ENCODE results near the gene NEAT1.

DNA sequence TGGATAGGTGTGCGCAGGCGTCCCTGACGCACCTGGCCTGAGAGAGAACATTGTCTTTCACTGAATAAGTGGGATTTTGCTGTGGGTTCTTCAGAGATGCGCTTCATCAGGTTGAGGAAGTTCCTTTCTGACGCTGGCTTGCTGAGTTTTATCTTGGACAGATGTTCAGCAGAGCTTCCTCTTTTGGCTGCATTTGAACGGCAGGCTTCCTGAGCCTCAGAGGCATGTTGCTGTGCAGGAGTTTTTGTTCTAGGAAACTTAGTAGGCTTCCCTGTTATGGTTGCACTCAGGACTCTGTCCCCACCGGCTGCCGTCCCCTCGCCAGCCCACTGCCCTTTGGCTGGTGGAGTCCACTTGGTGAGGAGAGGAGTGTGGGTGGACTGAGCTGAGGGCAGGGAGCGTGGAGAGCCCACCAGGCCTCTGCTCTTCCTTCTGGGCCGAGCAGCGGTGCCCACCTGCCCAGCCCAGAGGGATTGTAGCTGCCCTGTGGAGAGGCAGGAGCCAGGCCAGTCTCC, 18.9 kb upstream of the NEAT1 start:
- TF ChIP-seq, protein P1, sequence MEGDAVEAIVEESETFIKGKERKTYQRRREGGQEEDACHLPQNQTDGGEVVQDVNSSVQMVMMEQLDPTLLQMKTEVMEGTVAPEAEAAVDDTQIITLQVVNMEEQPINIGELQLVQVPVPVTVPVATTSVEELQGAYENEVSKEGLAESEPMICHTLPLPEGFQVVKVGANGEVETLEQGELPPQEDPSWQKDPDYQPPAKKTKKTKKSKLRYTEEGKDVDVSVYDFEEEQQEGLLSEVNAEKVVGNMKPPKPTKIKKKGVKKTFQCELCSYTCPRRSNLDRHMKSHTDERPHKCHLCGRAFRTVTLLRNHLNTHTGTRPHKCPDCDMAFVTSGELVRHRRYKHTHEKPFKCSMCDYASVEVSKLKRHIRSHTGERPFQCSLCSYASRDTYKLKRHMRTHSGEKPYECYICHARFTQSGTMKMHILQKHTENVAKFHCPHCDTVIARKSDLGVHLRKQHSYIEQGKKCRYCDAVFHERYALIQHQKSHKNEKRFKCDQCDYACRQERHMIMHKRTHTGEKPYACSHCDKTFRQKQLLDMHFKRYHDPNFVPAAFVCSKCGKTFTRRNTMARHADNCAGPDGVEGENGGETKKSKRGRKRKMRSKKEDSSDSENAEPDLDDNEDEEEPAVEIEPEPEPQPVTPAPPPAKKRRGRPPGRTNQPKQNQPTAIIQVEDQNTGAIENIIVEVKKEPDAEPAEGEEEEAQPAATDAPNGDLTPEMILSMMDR (IDR thresholded peaks at IDR 0.05) = no peak
- no peak for TF ChIP-seq POLR2A (IDR thresholded peaks at IDR 0.05)
